GM21786 (cell line): ENCODE results near the gene S100G.
"Not testable (repeated sequence)": the region's sequence is repeated elsewhere in the genome, so short reads cannot be mapped to it uniquely, and the experiment has no call there.

Experiments used
- ATAC-seq: cut with Tn5 transposase; IDR thresholded peaks from one replicate; pipeline ENCODE4 v1.9.1; 2021; ENCODE audit not compliant: unreplicated experiment

S100G gene, protein sequence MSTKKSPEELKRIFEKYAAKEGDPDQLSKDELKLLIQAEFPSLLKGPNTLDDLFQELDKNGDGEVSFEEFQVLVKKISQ

GRCh38 chrX:16649858-16650257 lies at the start of gene S100G:
Gene S100G, plus strand, starts transcription at chrX:16650158. Its CDS starts 849 bp downstream, at chrX:16651007.
- ATAC-seq: no peak

- no peak for ATAC-seq
These were observed 48.1 kb upstream of the S100G start for GRCh38 chrX:16601885-16602284.

DNA sequence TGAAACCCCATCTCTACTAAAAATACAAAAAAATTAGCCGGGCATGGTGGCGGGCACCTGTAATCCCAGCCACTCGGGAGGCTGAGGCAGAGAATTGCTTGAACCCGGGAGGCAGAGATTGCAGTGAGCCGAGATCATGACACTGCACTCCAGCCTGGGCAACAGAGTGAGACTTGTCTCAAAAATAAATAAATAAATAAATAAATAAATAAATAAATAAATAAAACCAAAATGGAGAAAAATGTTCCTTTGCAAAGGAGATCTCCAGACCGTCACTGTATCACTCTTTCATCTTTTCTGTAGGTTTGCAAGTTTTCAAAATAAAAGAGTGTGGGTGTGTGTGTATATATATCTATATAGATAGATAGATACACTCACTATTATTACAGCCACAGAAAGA lies 46.7 kb upstream of the S100G start:
- not testable (repeated sequence) for ATAC-seq

DNA sequence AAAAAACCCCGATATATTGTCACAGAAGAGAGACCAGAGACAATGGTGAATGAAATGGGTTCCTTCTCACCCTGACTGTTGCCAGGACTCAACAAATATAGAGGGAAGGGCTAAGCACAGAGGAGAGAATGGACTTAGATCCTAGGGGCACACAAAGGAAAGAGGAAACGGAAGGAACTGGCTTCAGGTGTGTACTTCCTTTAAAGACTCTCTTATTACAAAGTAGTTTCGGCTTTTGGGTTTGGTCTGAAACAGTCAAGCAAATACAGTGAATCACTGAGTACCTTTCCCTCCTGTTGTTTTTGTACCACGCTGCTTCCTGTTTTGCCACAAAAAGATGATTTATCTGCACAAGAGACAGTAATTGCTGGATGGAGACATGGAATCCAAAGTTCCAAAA lies 46.1 kb upstream of the S100G start:
- ATAC-seq: no peak

DNA sequence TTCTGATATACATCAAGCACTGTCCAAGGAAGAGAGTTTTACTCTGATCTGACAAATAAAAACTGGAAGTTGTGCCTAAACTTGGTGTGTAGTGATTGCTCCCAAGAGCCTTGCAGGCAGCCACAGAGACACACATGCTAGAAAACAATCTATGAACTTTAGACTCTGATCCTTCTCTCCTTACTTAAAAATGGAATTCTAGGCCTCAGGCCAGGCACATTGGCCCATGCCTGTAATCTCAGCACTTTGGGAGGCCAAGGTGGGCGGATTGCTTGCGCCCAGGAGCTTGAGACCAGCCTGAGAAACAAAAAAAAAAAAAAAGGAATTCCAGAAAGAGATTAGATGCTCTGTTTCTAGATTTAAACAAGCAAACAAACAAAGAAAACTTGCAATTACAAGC lies 45.6 kb upstream of the S100G start:
- ATAC-seq: no peak

DNA sequence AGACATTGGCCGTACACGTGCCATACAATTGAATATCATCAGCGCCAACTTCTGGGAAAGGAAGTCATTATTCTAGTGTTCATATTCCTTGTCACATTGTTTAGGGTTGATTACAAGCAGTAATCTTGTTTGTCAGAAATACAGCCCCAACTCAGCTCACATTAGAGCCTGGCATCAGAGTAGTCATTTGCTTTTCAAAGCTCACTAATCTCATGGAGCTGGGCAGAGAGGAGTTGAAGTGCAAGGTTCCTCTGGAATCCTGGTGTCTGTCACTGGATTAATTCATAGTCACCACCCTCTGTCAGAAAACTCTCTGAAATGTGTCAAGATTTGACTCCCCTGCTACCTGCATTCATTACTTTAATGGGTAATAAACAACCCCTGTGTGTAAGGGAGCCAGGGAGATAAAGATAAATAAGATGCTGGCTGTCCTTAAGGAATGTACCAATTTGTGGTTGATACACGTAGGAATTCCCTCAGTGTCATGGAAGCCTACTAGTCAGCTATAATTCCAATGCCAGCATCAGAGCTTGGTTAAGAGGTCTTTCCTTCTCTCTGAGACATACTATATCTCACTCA lies 43.7 kb upstream of the S100G start:
- no peak for ATAC-seq

DNA sequence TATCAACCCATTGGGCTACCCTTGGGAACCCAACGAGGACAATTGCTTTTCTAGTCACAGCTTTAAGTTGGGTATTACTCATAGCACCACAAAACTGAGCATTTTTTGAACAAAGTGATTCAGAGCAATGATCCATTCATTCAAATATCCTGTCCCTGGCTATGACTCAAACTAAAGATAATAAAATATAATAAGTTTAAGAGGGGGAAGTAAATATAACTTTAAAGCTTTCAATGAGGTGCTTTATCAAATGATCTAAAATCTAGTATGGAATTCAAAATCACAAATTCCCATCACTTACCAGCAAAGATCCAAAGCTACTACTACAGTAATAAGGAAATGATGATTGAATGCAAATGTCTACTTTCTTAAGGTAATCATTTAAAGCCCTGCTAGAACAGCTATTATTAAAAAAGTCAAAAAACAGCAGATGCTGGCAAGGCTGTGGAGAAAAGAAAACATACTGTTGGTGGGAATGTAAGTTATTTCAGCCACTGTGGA lies 39.8 kb upstream of the S100G start:
- ATAC-seq: no peak

DNA sequence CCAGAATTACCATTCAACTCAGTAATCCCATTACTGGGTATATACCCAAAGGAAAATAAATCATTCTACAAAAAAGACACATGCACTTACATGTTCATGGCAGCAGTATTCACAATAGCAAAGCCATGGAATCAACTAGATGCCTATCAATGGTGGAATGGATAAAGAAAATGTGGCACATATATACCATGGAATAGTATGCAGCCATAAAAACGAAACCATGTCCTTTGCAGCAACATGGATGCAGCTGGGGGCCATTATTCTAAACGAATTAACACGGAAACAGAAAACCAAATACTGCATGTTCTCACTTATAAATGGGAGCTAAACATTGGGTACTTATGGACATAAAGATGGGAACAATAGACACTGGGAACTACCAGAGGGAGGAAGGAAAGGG lies 39.3 kb upstream of the S100G start:
- not testable (repeated sequence) for ATAC-seq

DNA sequence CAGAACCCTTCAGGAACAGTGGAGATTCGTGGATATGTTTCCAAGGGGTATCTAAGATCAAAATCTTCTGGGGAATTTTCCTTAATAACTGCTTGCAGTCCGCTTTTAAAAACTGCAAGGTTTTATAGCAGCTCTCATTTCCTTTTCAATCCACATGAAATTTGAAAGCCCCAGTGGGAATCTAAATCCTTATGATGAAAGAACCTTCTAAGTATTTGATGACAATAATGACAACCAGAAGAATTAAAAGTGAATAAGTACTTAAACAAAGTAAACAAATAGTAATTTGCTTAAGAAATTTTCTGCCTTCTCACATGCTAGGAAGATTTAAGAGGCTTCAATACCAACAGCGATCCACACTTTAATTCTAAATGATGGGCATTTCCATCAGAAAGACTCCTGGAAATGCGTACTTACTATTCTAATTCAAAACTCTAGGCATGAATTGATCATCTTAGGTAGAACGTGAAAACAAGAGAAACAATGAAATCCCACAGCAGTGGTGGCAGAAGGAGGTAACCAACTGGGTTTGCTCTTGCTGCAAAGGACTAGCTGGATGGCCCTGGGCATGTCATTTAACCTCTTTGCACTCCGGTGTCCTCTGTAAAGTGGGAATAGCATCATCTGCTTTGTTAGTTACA lies 37.6 kb upstream of the S100G start:
- ATAC-seq: no peak

- no peak for ATAC-seq
These were observed 32.6 kb upstream of the S100G start for GRCh38 chrX:16617382-16617781.

DNA sequence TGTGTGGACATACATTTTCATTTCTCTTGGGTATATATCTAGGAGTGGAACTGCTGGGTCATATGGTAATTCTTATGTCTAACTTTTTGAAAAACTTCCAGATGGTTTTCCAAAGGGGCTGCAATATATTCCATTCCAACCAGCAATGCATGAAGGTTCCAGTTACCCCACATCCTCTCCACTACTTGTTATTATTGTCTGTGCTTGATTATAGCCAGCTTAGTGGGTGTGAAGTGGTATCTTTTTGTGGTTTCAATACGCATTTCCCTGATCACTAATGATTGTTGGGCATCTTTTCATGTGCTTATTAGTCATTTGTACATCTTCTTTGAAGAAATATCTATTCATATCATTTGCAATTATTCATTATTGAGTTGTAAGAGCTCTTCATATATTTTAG lies 31.5 kb upstream of the S100G start:
- ATAC-seq: no peak

DNA sequence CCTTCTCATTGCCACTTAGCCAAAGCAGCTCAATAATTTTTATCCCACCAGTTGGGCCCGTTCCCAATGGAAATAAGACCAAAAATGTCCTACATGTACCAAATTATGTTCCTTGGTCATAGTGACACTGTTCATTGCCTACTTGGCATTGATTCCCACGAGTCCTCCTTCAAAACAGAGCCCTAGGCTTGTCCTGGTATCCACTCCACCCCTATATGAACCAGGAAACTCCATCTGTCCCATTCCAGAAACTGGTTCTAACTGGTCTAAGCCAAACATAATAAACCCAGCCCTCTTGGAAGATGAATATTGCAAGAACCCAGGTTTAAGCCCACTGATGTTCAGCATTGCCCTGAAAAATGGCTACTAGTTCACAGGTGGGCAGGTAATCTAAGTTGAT lies 30.9 kb upstream of the S100G start:
- ATAC-seq: no peak

- ATAC-seq: not testable (repeated sequence)
These were observed 21.4 kb upstream of the S100G start for GRCh38 chrX:16628511-16628910.

DNA sequence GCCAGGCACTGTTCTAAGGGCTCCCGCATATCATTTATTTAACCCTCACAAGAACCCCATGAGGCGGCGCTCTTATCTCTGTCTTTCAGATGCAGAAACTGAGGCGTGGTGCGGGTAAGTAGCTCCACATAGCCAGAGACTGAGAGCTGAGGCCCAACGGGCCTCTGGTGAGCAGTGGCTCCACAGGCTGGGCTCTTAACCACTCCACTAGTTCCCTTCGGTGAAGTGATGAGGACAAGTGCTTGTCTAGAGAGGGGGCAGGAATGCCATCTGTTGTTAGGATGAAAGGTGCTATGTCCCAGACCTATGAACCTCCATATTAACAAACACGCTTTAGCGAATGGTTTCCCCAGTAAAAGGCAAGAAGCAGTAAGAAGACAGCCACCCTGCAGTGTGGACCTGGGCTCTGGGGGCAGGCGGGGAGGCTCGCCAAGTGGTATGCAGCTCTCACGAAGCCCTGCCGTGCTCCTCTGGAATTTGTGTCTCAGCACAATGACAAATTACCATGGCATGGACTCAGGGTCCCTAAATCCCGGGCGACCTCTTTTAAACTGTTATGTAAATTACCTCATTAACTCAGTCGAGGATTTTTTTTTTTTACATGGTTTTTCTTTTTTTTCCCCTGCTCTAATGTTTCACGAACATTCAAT lies 20.9 kb upstream of the S100G start:
- ATAC-seq: no peak

DNA sequence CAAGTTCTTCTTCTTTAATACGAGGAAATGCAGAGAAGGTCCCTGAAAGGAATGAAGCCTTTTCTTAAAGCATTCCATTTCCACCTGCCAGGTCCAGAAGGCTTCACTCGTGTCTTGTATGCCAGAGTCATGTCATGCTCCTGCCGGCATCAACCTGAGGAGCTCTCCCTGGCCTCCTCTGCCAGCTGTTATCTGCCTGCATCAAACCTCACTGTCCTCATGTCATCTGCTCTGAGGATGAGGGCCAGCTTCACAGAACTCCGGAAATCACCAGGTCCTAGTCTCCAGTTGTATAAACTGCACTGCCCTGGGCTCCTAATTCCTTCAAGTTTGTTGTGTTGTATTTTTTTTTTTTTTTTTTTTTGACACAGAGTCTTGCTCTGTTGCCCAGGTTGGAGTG lies 20.0 kb upstream of the S100G start:
- ATAC-seq: no peak

GRCh38 chrX:16633754-16634153 lies 16.2 kb upstream of the S100G start:
- ATAC-seq: no peak

- no peak for ATAC-seq
These were observed 14.9 kb upstream of the S100G start for GRCh38 chrX:16635040-16635439.

DNA sequence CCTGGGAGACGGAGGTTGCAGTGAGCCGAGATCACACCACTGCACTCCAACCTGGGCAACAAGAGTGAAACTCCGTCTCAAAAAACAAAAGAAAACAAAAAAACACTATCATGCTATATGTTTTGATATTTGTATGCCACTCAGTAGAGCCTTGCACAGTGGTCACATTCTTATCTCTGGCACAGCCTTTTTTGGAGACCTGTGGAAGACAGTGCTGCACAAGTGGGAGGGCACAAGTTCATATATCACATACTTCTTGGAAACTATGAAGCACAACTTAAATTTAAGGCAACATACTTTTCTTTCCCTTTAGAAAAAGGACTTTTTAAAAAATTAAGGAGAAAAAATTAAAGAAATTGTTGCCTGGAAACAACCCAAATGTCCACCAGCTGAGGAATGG lies 14.4 kb upstream of the S100G start:
- ATAC-seq: no peak

GRCh38 chrX:16638533-16638932 lies 11.4 kb upstream of the S100G start:
- ATAC-seq: no peak

- ATAC-seq: no peak
These were observed 10.0 kb upstream of the S100G start for GRCh38 chrX:16639966-16640365.

GRCh38 chrX:16640823-16641222 lies 9.1 kb upstream of the S100G start:
- no peak for ATAC-seq

- no peak for ATAC-seq
These were observed 6.8 kb upstream of the S100G start for GRCh38 chrX:16643176-16643575.
